ENCODE measurements around the gene SLC6A18.

- TF ChIP-seq POLR2A (IDR thresholded peaks at IDR 0.05), result no peak
- TF ChIP-seq CTCF (IDR thresholded peaks at IDR 0.05), result no peak
Observed at GRCh38 chr5:1292139-1292538, 67.0 kb downstream of the SLC6A18 start.

All from esophagus squamous epithelium (tissue), 4 donors.